ENCODE measurements around the gene PACRG.

- TF ChIP-seq CTCF (IDR thresholded peaks at IDR 0.05) (no peak), POLR2A (IDR thresholded peaks at IDR 0.05) (no peak)
These were observed 371.9 kb downstream of the PACRG start for GRCh38 chr6:163099621-163100171.

Measured in testis (tissue), 2 donors.